SK-N-SH (cell line): ENCODE results near the gene NOD1. TPM values are rescaled to one million over a fixed set of nuclear protein-coding genes. Genes with fewer than 3 reads are reported as not detected.
"Not testable (repeated sequence)": the region's sequence is repeated elsewhere in the genome, so short reads cannot be mapped to it uniquely, and the experiment has no call there.

Experiments
- CTCF ChIA-PET: fragments of 300-600, 350-600 bp; formaldehyde crosslinking; extraction: SDS; loops from one replicate; lab custom pipeline; 2021; lab: Yijun Ruan, JAX
- POLR2A ChIA-PET: fragments of 350-600 bp; sonication (Branson Sonifier 250); formaldehyde crosslinking; extraction: SDS; loops from one replicate; lab custom pipeline; 2020; ENCODE audit warnings: antibody characterized with exemption, inconsistent platforms; lab: Yijun Ruan, JAX
- DNase-seq: peaks from one replicate; pipeline ENCODE4 v3.0.0; 2012
- H2AFZ ChIP-seq: fragments of 200-600 bp; sonication (generic); 2 replicates; pipeline ENCODE4 v1.8.1; 2016; ENCODE audit warnings: antibody characterized with exemption, mild to moderate bottlenecking, low read depth
- H3F3A ChIP-seq: fragments of 200-600 bp; sonication (generic); replicated peaks from 2 replicates; pipeline ENCODE3; 2016; ENCODE audit warnings: antibody characterized with exemption, mild to moderate bottlenecking; ENCODE audit not compliant: insufficient read depth
- H3K27ac ChIP-seq, 2 experiments: fragments of 200-500 bp in 1 of 2; fragments of 200-600 bp in 1 of 2; sonication (Bioruptor generic) in 1 of 2; sonication (generic), shearing (Covaris generic) in 1 of 2; 2 replicates each; pipeline versions ENCODE4 v1.5.1 to v1.6.1; 2014 to 2016; ENCODE audit warnings: low read depth in 2 of 2, inconsistent platforms in 1 of 2, low read length in 1 of 2, mild to moderate bottlenecking in 1 of 2, mixed read lengths in 1 of 2
- H3K27me3 ChIP-seq: fragments of 200-600 bp; sonication (generic), shearing (Covaris generic); 2 replicates; pipeline ENCODE4 v1.6.1; 2016; ENCODE audit warnings: mixed run types; ENCODE audit not compliant: insufficient read depth
- H3K36me3 ChIP-seq, 2 experiments: fragments of 200-500 bp in 1 of 2; fragments of 200-600 bp in 1 of 2; sonication (Bioruptor generic) in 1 of 2; sonication (generic) in 1 of 2; replicated peaks in 1 of 2; 2 replicates each; pipeline versions ENCODE3 to v1.5.1; 2014 to 2016; ENCODE audit warnings: low read length in 1 of 2, mild to moderate bottlenecking in 1 of 2; ENCODE audit not compliant: insufficient read depth in 2 of 2, control insufficient read depth in 1 of 2
- H3K4me1 ChIP-seq, 2 experiments: fragments of 200-500 bp in 1 of 2; fragments of 200-600 bp in 1 of 2; sonication (Bioruptor generic) in 1 of 2; sonication (generic), shearing (Covaris generic) in 1 of 2; 2 replicates each; pipeline versions ENCODE4 v1.5.1 to v1.6.1; 2014 to 2016; ENCODE audit warnings: low read depth in 1 of 2, low read length in 1 of 2, mixed run types in 1 of 2; ENCODE audit not compliant: insufficient read depth in 2 of 2, control insufficient read depth in 1 of 2
- H3K4me2 ChIP-seq: fragments of 200-600 bp; sonication (generic), shearing (Covaris generic); 2 replicates; pipeline ENCODE4 v1.6.1; 2017; ENCODE audit warnings: mixed run types
- H3K4me3 ChIP-seq, 2 experiments: fragments of 200-500 bp in 1 of 2; fragments of 200-600 bp in 1 of 2; sonication (Bioruptor generic) in 1 of 2; sonication (generic), shearing (Covaris generic) in 1 of 2; 2 replicates each; pipeline versions ENCODE4 v1.5.1 to v1.8.1; 2014 to 2016; ENCODE audit warnings: low read depth in 2 of 2, inconsistent platforms in 1 of 2, low read length in 1 of 2, mild to moderate bottlenecking in 1 of 2, mixed read lengths in 1 of 2, moderate library complexity in 1 of 2
- H3K79me2 ChIP-seq: fragments of 200-600 bp; sonication (generic); 2 replicates; pipeline ENCODE4 v1.8.1; 2017; ENCODE audit warnings: mild to moderate bottlenecking; ENCODE audit not compliant: insufficient read depth
- H3K9ac ChIP-seq: fragments of 200-600 bp; sonication (generic); 2 replicates; pipeline ENCODE4 v1.6.1; 2017; ENCODE audit warnings: mixed run types
- H3K9me2 ChIP-seq: fragments of 200-600 bp; sonication (generic); 2 replicates; pipeline ENCODE4 v1.6.1; 2017; ENCODE audit warnings: mixed run types
- H3K9me3 ChIP-seq: fragments of 200-600 bp; sonication (generic); 2 replicates; pipeline ENCODE4 v1.6.1; 2017; ENCODE audit warnings: mixed run types, mild to moderate bottlenecking, moderate library complexity
- H4K20me1 ChIP-seq: fragments of 200-600 bp; sonication (generic); 2 replicates; pipeline ENCODE4 v1.6.1; 2017; ENCODE audit warnings: mild to moderate bottlenecking, mixed run types; ENCODE audit not compliant: insufficient read depth
- USF1 ChIP-seq: IDR thresholded peaks from 2 replicates; pipeline ENCODE4 v1.4.0; 2012; ENCODE audit warnings: low read depth, borderline replicate concordance
- YY1 ChIP-seq: IDR thresholded peaks from 2 replicates; pipeline ENCODE4 v1.4.0; 2012; ENCODE audit warnings: low read depth, mild to moderate bottlenecking
- ZBTB33 ChIP-seq: IDR thresholded peaks from 2 replicates; pipeline ENCODE4 v1.4.0; 2012; ENCODE audit warnings: low read depth, borderline replicate concordance
- WGBS: methylation state at CpG from one replicate; pipeline ENCODE4 v1.1.6; 2017; ENCODE audit warnings: low lambda C conversion rate; 5-methylcytosine and 5-hydroxymethylcytosine counted together
- polyA plus RNA-seq, 3 experiments: library from polyadenylated mRNA; depleted of rRNA; stranded (reverse); fragments of >200 nt; gene quantifications; 2 replicates each; pipeline ENCODE4 v1.2.3, GENCODE V29; 2012
- TF ChIP-seq, protein P1 (sequence below): IDR thresholded peaks from 2 replicates; pipeline ENCODE4 v1.6.1; 2012; ENCODE audit warnings: mild to moderate bottlenecking, low read depth, low read length, moderate library complexity

NOD1 gene
- polyA plus RNA-seq, 1 of the 3 experiments (the other 2 are of a cell fraction), result 5.5 TPM

DNA sequence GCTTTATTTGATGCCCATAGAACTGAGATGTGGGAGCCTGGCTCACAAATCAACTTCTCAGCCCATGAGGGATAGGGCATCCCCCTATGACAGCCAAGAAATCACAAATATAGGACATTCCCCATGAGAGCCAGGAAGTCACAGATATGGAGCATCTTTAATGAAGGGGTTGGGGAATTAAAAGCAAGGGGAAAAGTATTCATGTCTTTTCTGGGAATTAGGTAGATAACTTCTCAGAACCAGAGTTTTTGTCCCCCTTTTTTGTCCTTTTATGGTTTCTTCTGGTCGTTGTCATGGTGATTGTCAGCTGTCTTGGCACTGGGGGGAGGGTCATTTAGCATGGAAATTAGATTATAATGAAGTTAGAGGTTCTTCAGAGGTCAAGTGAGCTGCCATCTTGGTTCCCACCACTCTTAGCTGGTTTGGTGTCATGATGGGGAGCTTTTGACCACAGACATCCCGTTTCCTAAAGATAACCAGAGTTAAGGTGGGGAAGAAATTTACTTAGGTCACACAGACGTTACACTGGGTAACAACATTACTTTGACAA, 56.9 kb downstream of the NOD1 start (continued):
- no peak for TF ChIP-seq ZBTB33

- H3K4me3 ChIP-seq, result no peak overlapping the region
- no peaks in the 10 kb centered on the region; a peak in 1 of 4 replicates for H3K4me1 ChIP-seq
- no peak for DNase-seq
- no peaks in the 10 kb centered on the region for H3K9me2 ChIP-seq
- peaks cover 0 to 17% of the 10 kb centered on the region in 2 experiments for H3K36me3 ChIP-seq
- no peaks in the 10 kb centered on the region for H4K20me1 ChIP-seq
- H3K9ac ChIP-seq, result no peak overlapping the region
- H2AFZ ChIP-seq, result no peak overlapping the region
- no peak overlapping the region for H3K4me2 ChIP-seq
- H3K9me3 ChIP-seq, result no peaks in the 10 kb centered on the region
- WGBS, result 93% methylated on average over 3 of the region's 3 CpGs
- no peaks in the 10 kb centered on the region for H3K27me3 ChIP-seq
- ChIA-PET CTCF (no interaction called here), POLR2A (no interaction called here)
- no peak overlapping the region for H3K27ac ChIP-seq
- H3K79me2 ChIP-seq, result no peaks in the 10 kb centered on the region
- H3F3A ChIP-seq, result peaks cover 5% of the 10 kb centered on the region
- no peak for TF ChIP-seq USF1
- TF ChIP-seq, protein P1, sequence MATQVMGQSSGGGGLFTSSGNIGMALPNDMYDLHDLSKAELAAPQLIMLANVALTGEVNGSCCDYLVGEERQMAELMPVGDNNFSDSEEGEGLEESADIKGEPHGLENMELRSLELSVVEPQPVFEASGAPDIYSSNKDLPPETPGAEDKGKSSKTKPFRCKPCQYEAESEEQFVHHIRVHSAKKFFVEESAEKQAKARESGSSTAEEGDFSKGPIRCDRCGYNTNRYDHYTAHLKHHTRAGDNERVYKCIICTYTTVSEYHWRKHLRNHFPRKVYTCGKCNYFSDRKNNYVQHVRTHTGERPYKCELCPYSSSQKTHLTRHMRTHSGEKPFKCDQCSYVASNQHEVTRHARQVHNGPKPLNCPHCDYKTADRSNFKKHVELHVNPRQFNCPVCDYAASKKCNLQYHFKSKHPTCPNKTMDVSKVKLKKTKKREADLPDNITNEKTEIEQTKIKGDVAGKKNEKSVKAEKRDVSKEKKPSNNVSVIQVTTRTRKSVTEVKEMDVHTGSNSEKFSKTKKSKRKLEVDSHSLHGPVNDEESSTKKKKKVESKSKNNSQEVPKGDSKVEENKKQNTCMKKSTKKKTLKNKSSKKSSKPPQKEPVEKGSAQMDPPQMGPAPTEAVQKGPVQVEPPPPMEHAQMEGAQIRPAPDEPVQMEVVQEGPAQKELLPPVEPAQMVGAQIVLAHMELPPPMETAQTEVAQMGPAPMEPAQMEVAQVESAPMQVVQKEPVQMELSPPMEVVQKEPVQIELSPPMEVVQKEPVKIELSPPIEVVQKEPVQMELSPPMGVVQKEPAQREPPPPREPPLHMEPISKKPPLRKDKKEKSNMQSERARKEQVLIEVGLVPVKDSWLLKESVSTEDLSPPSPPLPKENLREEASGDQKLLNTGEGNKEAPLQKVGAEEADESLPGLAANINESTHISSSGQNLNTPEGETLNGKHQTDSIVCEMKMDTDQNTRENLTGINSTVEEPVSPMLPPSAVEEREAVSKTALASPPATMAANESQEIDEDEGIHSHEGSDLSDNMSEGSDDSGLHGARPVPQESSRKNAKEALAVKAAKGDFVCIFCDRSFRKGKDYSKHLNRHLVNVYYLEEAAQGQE, result no peak
- no peak for TF ChIP-seq YY1
These were observed 57.9 kb downstream of the NOD1 start for GRCh38 chr7:30420662-30421061.

DNA sequence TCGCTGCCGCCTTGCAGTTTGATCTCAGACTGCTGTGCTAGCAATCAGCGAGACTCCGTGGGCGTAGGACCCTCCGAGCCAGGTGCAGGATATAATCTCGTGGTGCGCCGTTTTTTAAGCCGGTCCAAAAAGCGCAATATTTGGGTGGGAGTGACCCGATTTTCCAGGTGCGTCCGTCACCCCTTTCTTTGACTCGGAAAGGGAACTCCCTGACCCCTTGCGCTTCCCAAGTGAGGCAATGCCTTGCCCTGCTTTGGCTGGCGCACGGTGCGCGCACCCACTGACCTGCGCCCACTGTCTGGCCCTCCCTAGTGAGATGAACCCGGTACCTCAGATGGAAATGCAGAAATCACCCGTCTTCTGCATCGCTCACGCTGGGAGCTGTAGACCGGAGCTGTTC, 58.5 kb downstream of the NOD1 start:
- H3K27ac ChIP-seq, H3K27me3 ChIP-seq, H3K4me2 ChIP-seq, H2AFZ ChIP-seq, CTCF ChIA-PET, H3K4me1 ChIP-seq, H3K9ac ChIP-seq, H3K79me2 ChIP-seq, H3F3A ChIP-seq, H3K4me3 ChIP-seq, H3K9me2 ChIP-seq, POLR2A ChIA-PET, H4K20me1 ChIP-seq, H3K9me3 ChIP-seq, DNase-seq: not testable (repeated sequence)
- WGBS, result 97% methylated on average over 18 of the region's 26 CpGs
- peaks cover 0 to 12% of the 10 kb centered on the region in 2 experiments for H3K36me3 ChIP-seq
